ENCODE measurements around the gene MYLK2.

The MYLK2 gene

DNA sequence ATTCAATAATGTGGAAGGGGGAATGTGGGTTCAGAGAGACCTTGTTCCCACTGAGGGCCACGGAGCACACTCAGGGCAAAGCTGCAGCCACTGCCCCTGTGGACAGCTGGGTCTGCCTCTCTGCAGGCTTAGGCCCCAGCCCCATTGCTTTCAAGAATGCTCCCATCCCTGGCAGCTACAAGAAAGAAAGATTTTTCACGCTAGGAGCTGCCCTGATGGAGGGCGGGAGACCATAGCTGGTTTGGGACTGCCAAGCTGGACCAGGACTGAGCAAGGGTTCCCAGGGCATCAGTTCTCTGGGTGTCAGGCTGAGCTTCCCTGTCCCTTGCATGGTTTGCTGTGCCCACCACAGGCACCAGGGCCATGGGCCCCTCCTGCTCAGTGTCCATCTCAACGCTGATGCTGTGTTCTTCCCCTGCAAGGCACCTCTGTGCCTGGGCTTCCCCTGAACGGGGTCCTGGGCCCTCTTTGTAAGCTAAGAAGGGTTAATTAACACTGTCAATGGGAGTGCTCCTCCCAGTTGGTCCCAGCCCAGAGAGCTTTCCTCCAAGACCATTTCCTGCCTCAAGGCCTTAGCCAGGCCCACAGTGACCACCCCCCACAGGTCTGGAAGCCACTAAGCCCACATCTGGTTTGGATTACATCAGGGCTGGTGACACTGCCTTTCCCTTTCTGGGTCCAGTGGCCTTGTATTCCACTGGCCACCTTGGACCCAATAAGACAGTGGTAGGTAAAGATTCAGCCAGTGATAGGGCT is 17.9 kb downstream of the MYLK2 start:
- Histone ChIP-seq H3K4me1 (ENCODE audit: control insufficient read depth, low read length) (no peaks in the 10 kb centered on the region), H3K4me2 (ENCODE audit: low read length) (no peak overlapping the region)

DNA sequence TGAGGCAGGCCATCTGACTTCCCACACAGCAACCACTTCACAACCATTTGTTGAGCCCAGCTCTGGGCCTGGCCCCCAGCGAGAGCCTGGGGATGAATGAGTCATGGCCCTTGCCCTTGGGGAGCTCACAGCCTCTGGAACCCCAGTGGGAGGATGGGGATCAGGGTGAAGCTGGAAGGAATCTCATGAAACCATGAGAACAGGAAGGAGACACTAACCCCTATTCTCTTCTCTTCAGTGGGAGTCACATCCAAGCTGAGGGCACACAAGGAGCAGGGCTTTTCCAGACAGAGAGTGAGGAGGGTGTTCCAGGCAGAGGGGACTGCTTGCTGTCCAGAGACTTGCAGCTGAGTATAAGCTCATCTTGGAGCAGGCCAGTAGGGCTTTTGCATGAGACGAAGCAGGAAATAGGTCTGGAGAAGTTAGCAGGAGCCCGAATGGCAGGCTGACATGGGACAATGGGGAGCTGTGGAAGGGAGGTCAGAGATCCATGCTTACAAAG is 18.8 kb downstream of the MYLK2 start:
- Histone ChIP-seq H3K27ac (ENCODE audit: low read depth, low read length) (no peak overlapping the region), H4K20me1 (ENCODE audit: control insufficient read depth, insufficient read depth, low read depth, low read length) (no peaks in the 10 kb centered on the region), H3K9me2 (replicated peaks; ENCODE audit: control insufficient read depth, low read length) (no peaks in the 10 kb centered on the region), H3K9me3 (ENCODE audit: control insufficient read depth, insufficient read depth, low read length) (no peaks in the 10 kb centered on the region), H3K27me3 (ENCODE audit: control insufficient read depth, low read length) (peaks cover 15% of the 10 kb centered on the region), H3K36me3 (ENCODE audit: control insufficient read depth, low read length) (no peaks in the 10 kb centered on the region), H3K79me2 (ENCODE audit: control insufficient read depth, low read length) (no peaks in the 10 kb centered on the region), H3K4me1 (ENCODE audit: control insufficient read depth, low read length) (peaks cover 4% of the 10 kb centered on the region; the same call in 1 of the 2 replicates), H3K4me2 (ENCODE audit: low read length) (no peak overlapping the region), H3K4me3 (ENCODE audit: low read length) (no peak overlapping the region), H3F3A (ENCODE audit: control insufficient read depth, insufficient read depth) (no peaks in the 10 kb centered on the region)
- no peak for TF ChIP-seq EZH2phosphoT487 (IDR thresholded peaks at IDR 0.05; ENCODE audit: borderline replicate concordance, low read length)
- TF ChIP-seq, protein P1, sequence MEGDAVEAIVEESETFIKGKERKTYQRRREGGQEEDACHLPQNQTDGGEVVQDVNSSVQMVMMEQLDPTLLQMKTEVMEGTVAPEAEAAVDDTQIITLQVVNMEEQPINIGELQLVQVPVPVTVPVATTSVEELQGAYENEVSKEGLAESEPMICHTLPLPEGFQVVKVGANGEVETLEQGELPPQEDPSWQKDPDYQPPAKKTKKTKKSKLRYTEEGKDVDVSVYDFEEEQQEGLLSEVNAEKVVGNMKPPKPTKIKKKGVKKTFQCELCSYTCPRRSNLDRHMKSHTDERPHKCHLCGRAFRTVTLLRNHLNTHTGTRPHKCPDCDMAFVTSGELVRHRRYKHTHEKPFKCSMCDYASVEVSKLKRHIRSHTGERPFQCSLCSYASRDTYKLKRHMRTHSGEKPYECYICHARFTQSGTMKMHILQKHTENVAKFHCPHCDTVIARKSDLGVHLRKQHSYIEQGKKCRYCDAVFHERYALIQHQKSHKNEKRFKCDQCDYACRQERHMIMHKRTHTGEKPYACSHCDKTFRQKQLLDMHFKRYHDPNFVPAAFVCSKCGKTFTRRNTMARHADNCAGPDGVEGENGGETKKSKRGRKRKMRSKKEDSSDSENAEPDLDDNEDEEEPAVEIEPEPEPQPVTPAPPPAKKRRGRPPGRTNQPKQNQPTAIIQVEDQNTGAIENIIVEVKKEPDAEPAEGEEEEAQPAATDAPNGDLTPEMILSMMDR (IDR thresholded peaks at IDR 0.05; ENCODE audit: low read depth, low read length, poor library complexity, severe bottlenecking) = no peak

More for the DNA sequence above, 17.9 kb downstream of the MYLK2 start:
- Histone ChIP-seq H3K27ac (ENCODE audit: low read depth, low read length) (no peak overlapping the region), H3K9me2 (replicated peaks; ENCODE audit: control insufficient read depth, low read length) (no peaks in the 10 kb centered on the region), H4K20me1 (ENCODE audit: control insufficient read depth, insufficient read depth, low read depth, low read length) (no peaks in the 10 kb centered on the region), H3K27me3 (ENCODE audit: control insufficient read depth, low read length) (peaks cover 15% of the 10 kb centered on the region), H3K79me2 (ENCODE audit: control insufficient read depth, low read length) (no peaks in the 10 kb centered on the region), H3K9me3 (ENCODE audit: control insufficient read depth, insufficient read depth, low read length) (no peaks in the 10 kb centered on the region), H3K4me3 (ENCODE audit: low read length) (no peak overlapping the region), H3F3A (ENCODE audit: control insufficient read depth, insufficient read depth) (no peaks in the 10 kb centered on the region), H3K36me3 (ENCODE audit: control insufficient read depth, low read length) (no peaks in the 10 kb centered on the region)
- TF ChIP-seq, protein P1 (IDR thresholded peaks at IDR 0.05; ENCODE audit: low read depth, low read length, poor library complexity, severe bottlenecking) = no peak
- TF ChIP-seq EZH2phosphoT487 (IDR thresholded peaks at IDR 0.05; ENCODE audit: borderline replicate concordance, low read length) = no peak

DNA sequence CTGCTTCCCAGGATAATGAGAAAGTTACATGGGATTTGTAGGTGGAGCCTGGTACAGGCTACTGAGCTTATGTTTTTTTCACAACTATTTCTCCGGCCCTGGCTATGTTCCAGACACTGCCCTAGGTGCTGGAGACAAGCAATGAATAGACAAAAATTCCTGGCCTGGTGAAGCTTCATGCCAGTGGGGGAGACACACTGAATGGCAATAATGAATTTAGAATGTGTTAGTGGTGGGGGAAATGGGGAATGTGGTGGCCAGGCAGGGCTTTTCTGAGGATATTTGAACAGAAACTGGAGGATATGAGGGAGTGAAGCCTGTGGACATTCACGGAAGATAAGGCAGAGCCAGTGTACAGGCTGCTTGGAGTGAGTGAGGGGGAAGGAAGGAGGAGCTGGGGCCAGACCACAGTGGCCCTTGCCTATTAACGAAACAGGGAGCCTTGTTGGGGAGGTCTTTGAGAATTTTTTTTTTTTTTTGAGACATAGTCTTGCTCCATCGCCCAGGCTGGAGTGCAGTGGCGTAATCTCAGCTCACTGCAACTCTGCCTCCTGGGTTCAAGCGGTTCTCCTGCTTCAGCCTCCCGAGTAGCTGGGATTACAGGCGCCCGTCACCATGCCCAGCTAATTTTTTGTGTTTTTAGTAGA is 19.6 kb downstream of the MYLK2 start:
- Histone ChIP-seq H3F3A (ENCODE audit: control insufficient read depth, insufficient read depth) (no peaks in the 10 kb centered on the region), H3K4me1 (ENCODE audit: control insufficient read depth, low read length) (peaks cover 6% of the 10 kb centered on the region; the same call in 1 of the 2 replicates), H4K20me1 (ENCODE audit: control insufficient read depth, insufficient read depth, low read depth, low read length) (no peaks in the 10 kb centered on the region), H3K4me3 (ENCODE audit: low read length) (no peak overlapping the region), H3K9me2 (replicated peaks; ENCODE audit: control insufficient read depth, low read length) (no peaks in the 10 kb centered on the region), H3K27me3 (ENCODE audit: control insufficient read depth, low read length) (peaks cover 15% of the 10 kb centered on the region), H3K4me2 (ENCODE audit: low read length) (no peak overlapping the region), H3K79me2 (ENCODE audit: control insufficient read depth, low read length) (no peaks in the 10 kb centered on the region), H3K9me3 (ENCODE audit: control insufficient read depth, insufficient read depth, low read length) (no peaks in the 10 kb centered on the region), H3K36me3 (ENCODE audit: control insufficient read depth, low read length) (no peaks in the 10 kb centered on the region), H3K27ac (ENCODE audit: low read depth, low read length) (no peak overlapping the region)
- no peak for TF ChIP-seq EZH2phosphoT487 (IDR thresholded peaks at IDR 0.05; ENCODE audit: borderline replicate concordance, low read length)
- TF ChIP-seq, protein P1 (IDR thresholded peaks at IDR 0.05; ENCODE audit: low read depth, low read length, poor library complexity, severe bottlenecking) = no peak

All from DOHH2 (cell line).